ENCODE measurements around the gene CDC20B. TPM values are rescaled to one million over a fixed set of nuclear protein-coding genes. Genes with fewer than 3 reads are reported as not detected.

The CDC20B gene
- total RNA-seq, 1 experiment from 2014 or later = 0.26 TPM

DNA sequence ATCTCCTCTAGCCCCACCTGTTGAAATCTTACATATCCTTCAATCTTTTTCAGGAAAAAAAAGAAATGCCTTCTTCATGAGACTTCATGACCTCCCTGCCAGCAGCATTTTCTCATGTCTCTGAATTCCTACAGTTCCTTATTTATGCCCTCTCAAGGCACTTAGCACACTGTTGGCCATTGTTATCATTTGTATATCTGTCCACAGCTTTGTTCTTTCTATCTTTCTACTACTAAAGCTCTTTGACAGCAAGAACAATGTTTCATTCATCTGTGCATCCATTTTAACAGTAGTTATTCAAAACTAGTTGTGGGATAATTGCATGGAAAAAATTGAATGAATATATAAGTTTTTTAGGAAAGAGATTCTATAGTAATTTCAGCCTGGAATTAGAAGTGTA is 91.4 kb downstream of the CDC20B start:
- Histone ChIP-seq H3K18ac (ENCODE audit: insufficient read length, low read depth, low read length) (no peak overlapping the region), H4K91ac (ENCODE audit: insufficient read length, low read depth, low read length) (no peak overlapping the region), H4K8ac (replicated peaks; ENCODE audit: insufficient read length, low read depth, low read length) (no peak overlapping the region), H3K4ac (ENCODE audit: low read depth, low read length) (no peak overlapping the region), H3K79me2 (ENCODE audit: insufficient read depth, low read length) (no peaks in the 10 kb centered on the region), H3K79me1 (ENCODE audit: insufficient read depth, low read depth, low read length, poor library complexity, severe bottlenecking) (no peaks in the 10 kb centered on the region), H3K27ac (ENCODE audit: insufficient read length, low read depth, low read length) (no peak overlapping the region), H3K9ac (ENCODE audit: extremely low read depth, insufficient read length, low read length) (no peak overlapping the region), H3K4me2 (ENCODE audit: insufficient read depth, insufficient read length, low read length) (no peak overlapping the region), H2BK15ac (ENCODE audit: low read depth, low read length) (no peak overlapping the region), H2BK120ac (ENCODE audit: low read depth, low read length, poor library complexity, severe bottlenecking) (no peak overlapping the region), H3K4me1 (ENCODE audit: insufficient read depth, low read length) (no peaks in the 10 kb centered on the region), H3K14ac (ENCODE audit: insufficient read depth, low read length) (no peak overlapping the region), H3K23me2 (ENCODE audit: insufficient read length, low read depth, low read length, poor library complexity, severe bottlenecking) (no peaks in the 10 kb centered on the region), H2BK12ac (ENCODE audit: insufficient read length, low read depth, low read length) (no peak overlapping the region), H3T11ph (ENCODE audit: low read length) (no peak overlapping the region), H2AFZ (ENCODE audit: low read length) (no peak overlapping the region), H2BK5ac (ENCODE audit: insufficient read length, low read length) (no peak overlapping the region), H3K56ac (ENCODE audit: insufficient read length, low read depth, low read length) (no peak overlapping the region), H2AK5ac (ENCODE audit: insufficient read length, low read length) (no peak overlapping the region), H4K20me1 (ENCODE audit: control insufficient read depth, insufficient read depth, insufficient read length) (no peaks in the 10 kb centered on the region), H3K23ac (ENCODE audit: insufficient read length, low read depth, low read length) (no peak overlapping the region), H2BK20ac (ENCODE audit: low read depth, low read length, poor library complexity, severe bottlenecking) (no peak overlapping the region), H3K27me3 (ENCODE audit: insufficient read depth, low read length) (no peaks in the 10 kb centered on the region), H4K5ac (ENCODE audit: insufficient read length, low read depth, low read length) (no peak overlapping the region), H3K9me3 (ENCODE audit: control insufficient read depth, low read depth, low read length) (peaks cover 21% of the 10 kb centered on the region)
- H3K27me3 Mint-ChIP-seq (ENCODE audit: low read depth) = peaks cover 8% of the 10 kb centered on the region
- peaks cover 6 to 8% of the 10 kb centered on the region in 2 experiments for H3K4me1 Mint-ChIP-seq
- no peak for TF ChIP-seq CTCF (conservative IDR thresholded peaks at IDR 0.05)
- H3K4me3 Mint-ChIP-seq = no peak overlapping the region
- peaks cover 24 to 53% (median 29%) of the 10 kb centered on the region in 3 experiments for H3K36me3 Mint-ChIP-seq (ENCODE audit: insufficient read depth in 1 of 3, low read depth in 3 of 3)
- H3K27ac Mint-ChIP-seq = no peak overlapping the region
- no peak for DNase-seq
- H3K9me3 Mint-ChIP-seq = peaks cover 70 to 78% of the 10 kb centered on the region in 2 experiments
